OCI-LY7 (cell line): ENCODE data around the gene DNMT3A.

Source experiments
- CTCF ChIP-seq: fragments of 200-600 bp; sonication (generic); conservative IDR thresholded peaks from 2 replicates; pipeline ENCODE4 v1.5.1; 2014; ENCODE audit warnings: mild to moderate bottlenecking, antibody characterized with exemption, low read length, moderate library complexity, mixed read lengths
- EZH2phosphoT487 ChIP-seq: fragments of 200-600 bp; sonication (generic); IDR thresholded peaks from 2 replicates; pipeline ENCODE4 v1.6.1; 2018; ENCODE audit warnings: low read depth, borderline replicate concordance, mild to moderate bottlenecking, mixed run types, antibody characterized with exemption, low read length, moderate library complexity, mixed read lengths

GRCh38 chr2:25298776-25299431, 42.8 kb downstream of the DNMT3A start:
- TF ChIP-seq CTCF = no peak
- TF ChIP-seq EZH2phosphoT487 = no peak
